Measurements from ENCODE around the gene ZNF419. TPM values are rescaled to one million over a fixed set of nuclear protein-coding genes. Genes with fewer than 3 reads are reported as not detected.
"Not testable (repeated sequence)": the region's sequence is repeated elsewhere in the genome, so short reads cannot be mapped to it uniquely, and the experiment has no call there.

The ZNF419 gene
- 10 to 100 TPM in 2 of 4 donors, 1 to 10 TPM in 2; 4.6 to 25.2 (median 10.5) TPM for total RNA-seq

GRCh38 chr19:57487477-57488298, at the start of gene ZNF419:
Gene ZNF419, plus strand, starts transcription at chr19:57487750. Its CDS starts 201 bp downstream, at chr19:57487951.
- H3K27me3 ChIP-seq; H3K4me1 ChIP-seq; H3K9me3 ChIP-seq; in situ Hi-C loops (cut with MboI; ENCODE audit: low sequenced_read_pairs in 4 of 4): not testable (repeated sequence)
- intact Hi-C loops (cut with DNase I; ENCODE audit: low total_unique reads), result loop anchor here (1.0 kb wide), 2 partner anchors 12 to 146 kb away; partner anchors contain the start of genes ZNF211 and ZNF773
- peak; percentile 36 to 54 for TF ChIP-seq POLR2A (IDR thresholded peaks at IDR 0.05)
- Histone ChIP-seq H3K4me3 (peak within 1 kb of the TSS; percentile 97 to 100 (median 98)), H3K27ac (peak within 1 kb of the TSS; percentile 72 to 87 (median 82)), H3K36me3 (peaks cover 4 to 22% of the 10 kb centered on the region in 2 donors)
- ATAC-seq (peak; percentile 95 to 98), DNase-seq (peak; percentile 86)

- H3K27ac ChIP-seq, result no peak overlapping the region
- no peak overlapping the region for H3K4me3 ChIP-seq
- TF ChIP-seq POLR2A (IDR thresholded peaks at IDR 0.05) (no peak), CTCF (IDR thresholded peaks at IDR 0.05 in 4 of 5, conservative IDR thresholded peaks at IDR 0.05 in 1 of 5) (no peak)
- DNase-seq (no peak), ATAC-seq (no peak)
- H3K4me1 ChIP-seq, result peaks cover 14 to 17% of the 10 kb centered on the region in 2 donors
- H3K27me3 ChIP-seq, result no peaks in the 10 kb centered on the region
- in situ Hi-C loops (cut with MboI; ENCODE audit: low sequenced_read_pairs in 4 of 4) (no loop called here), intact Hi-C loops (cut with DNase I; ENCODE audit: low total_unique reads) (loop anchor here (5.0 to 10.0 kb wide), 2 partner anchors 76 to 1123 kb away; partner anchors contain the start of genes TRAPPC2B, ZNF547 and ZSCAN5A)
- peaks cover 0 to 9% of the 10 kb centered on the region in 2 donors for H3K36me3 ChIP-seq
- H3K9me3 ChIP-seq, result no peaks in the 10 kb centered on the region
These were observed 49.6 kb upstream of the ZNF419 start for GRCh38 chr19:57437931-57438330.

- Histone ChIP-seq H3K27ac (no peak overlapping the region), H3K9me3 (no peaks in the 10 kb centered on the region), H3K36me3 (peaks cover 0 to 17% of the 10 kb centered on the region in 2 donors), H3K4me1 (peaks cover 14 to 17% of the 10 kb centered on the region in 2 donors), H3K27me3 (no peaks in the 10 kb centered on the region), H3K4me3 (no peak overlapping the region)
- TF ChIP-seq POLR2A (IDR thresholded peaks at IDR 0.05) (no peak), CTCF (IDR thresholded peaks at IDR 0.05 in 4 of 5, conservative IDR thresholded peaks at IDR 0.05 in 1 of 5) (no peak)
- no peak for ATAC-seq
- in situ Hi-C loops (cut with MboI; ENCODE audit: low sequenced_read_pairs in 4 of 4) (no loop called here), intact Hi-C loops (cut with DNase I; ENCODE audit: low total_unique reads) (loop anchor here (5.0 to 10.0 kb wide), 2 partner anchors 77 to 1124 kb away; partner anchors contain the start of genes TRAPPC2B, ZNF547 and ZSCAN5A)
- DNase-seq, result no peak
These were observed 48.6 kb upstream of the ZNF419 start for GRCh38 chr19:57438925-57439324.

- Histone ChIP-seq H3K27ac (no peak overlapping the region), H3K36me3 (peaks cover 0 to 33% of the 10 kb centered on the region in 2 donors), H3K27me3 (no peaks in the 10 kb centered on the region), H3K9me3 (peaks cover 0 to 3% (median 0%) of the 10 kb centered on the region in 3 donors), H3K4me1 (no peaks in the 10 kb centered on the region), H3K4me3 (no peak overlapping the region)
- intact Hi-C loops (cut with DNase I; ENCODE audit: low total_unique reads), result no loop called here
- TF ChIP-seq CTCF (IDR thresholded peaks at IDR 0.05 in 4 of 5, conservative IDR thresholded peaks at IDR 0.05 in 1 of 5), result no peak
- TF ChIP-seq POLR2A (IDR thresholded peaks at IDR 0.05), result no peak
- DNase-seq, result no peak
- in situ Hi-C loops (cut with MboI; ENCODE audit: low sequenced_read_pairs in 4 of 4), result no loop called here
- ATAC-seq, result no peak
These were observed 45.4 kb upstream of the ZNF419 start for GRCh38 chr19:57441979-57442752.

Measured in gastrocnemius medialis (tissue), 4 donors.